C4-2B (cell line): ENCODE data around the gene ADAMTSL1.

Source experiments
- CTCF ChIP-seq: fragments of 450-650 bp; conservative IDR thresholded peaks from 2 replicates; pipeline ENCODE4 v1.5.1; 2017; ENCODE audit warnings: mild to moderate bottlenecking
- ZFX ChIP-seq: fragments of 450-650 bp; IDR thresholded peaks from 2 replicates; pipeline ENCODE4 v1.6.1; 2017

- TF ChIP-seq ZFX (no peak), CTCF (no peak)
Observed at GRCh38 chr9:18608371-18608770, 134.4 kb downstream of the ADAMTSL1 start.
